CD4-positive, CD25-positive, alpha-beta regulatory T cell (primary cell): Measurements from ENCODE around the gene EME1. TPM values are rescaled to one million over a fixed set of nuclear protein-coding genes. Genes with fewer than 3 reads are reported as not detected.

ENCODE experiments used
- ATAC-seq, 2 donors: fragments of 150-1000 bp; cut with Tn5 transposase; one replicate each; pipeline ENCODE4 v1.10.0; 2021; ENCODE audit warnings: low read depth in 2 of 2, moderate number of reproducible peaks in 2 of 2, moderate library complexity in 1 of 2
- DNase-seq, 3 donors: peaks; one replicate each; pipeline versions ENCODE4 v3.0.0 to v3.0.0-alpha.2; 2012 to 2022; ENCODE audit warnings: mixed read lengths in 1 of 3
- H3K27ac ChIP-seq: one replicate; pipeline ENCODE4 v1.7.0; 2013; ENCODE audit warnings: mild to moderate bottlenecking, low read length; ENCODE audit not compliant: insufficient read depth, poor library complexity, severe bottlenecking
- H3K27me3 ChIP-seq: one replicate; pipeline ENCODE4 v1.7.0; 2013; ENCODE audit warnings: low read length; ENCODE audit not compliant: control insufficient read depth, insufficient read depth
- H3K36me3 ChIP-seq: one replicate; pipeline ENCODE4 v1.7.0; 2013; ENCODE audit warnings: mild to moderate bottlenecking, low read length, moderate library complexity; ENCODE audit not compliant: control insufficient read depth, insufficient read depth
- H3K4me1 ChIP-seq: 2 replicates; pipeline ENCODE4 v1.7.0; 2013; ENCODE audit warnings: mild to moderate bottlenecking, low read length; ENCODE audit not compliant: insufficient read depth, control insufficient read depth, poor library complexity, severe bottlenecking
- H3K4me3 ChIP-seq: one replicate; pipeline ENCODE4 v1.7.0; 2013; ENCODE audit warnings: low read depth, mild to moderate bottlenecking, low read length, moderate library complexity
- H3K9me3 ChIP-seq, 2 experiments: 1 replicate in 1 of 2; 2 replicates in 1 of 2; pipeline ENCODE4 v1.7.0; 2013; ENCODE audit warnings: low read length in 2 of 2, mild to moderate bottlenecking in 1 of 2, moderate library complexity in 1 of 2; ENCODE audit not compliant: control insufficient read depth in 2 of 2
- H3K27ac Mint-ChIP-seq, 3 donors: one replicate each; pipeline ENCODE4 v1.8.0; 2020 to 2022; ENCODE audit warnings: mild to moderate bottlenecking in 3 of 3, mixed read lengths in 3 of 3, moderate library complexity in 2 of 3
- H3K27me3 Mint-ChIP-seq: one replicate; pipeline ENCODE4 v1.8.0; 2022; ENCODE audit warnings: mild to moderate bottlenecking, mixed read lengths
- H3K36me3 Mint-ChIP-seq: one replicate; pipeline ENCODE4 v1.8.0; 2020; ENCODE audit warnings: mixed read lengths
- H3K4me1 Mint-ChIP-seq, 4 donors: one replicate each; pipeline ENCODE4 v1.8.0; 2020 to 2022; ENCODE audit warnings: mixed read lengths in 4 of 4, mild to moderate bottlenecking in 1 of 4
- H3K4me3 Mint-ChIP-seq, 4 donors: one replicate each; pipeline ENCODE4 v1.8.0; 2020 to 2022; ENCODE audit warnings: mild to moderate bottlenecking in 4 of 4, mixed read lengths in 4 of 4, moderate library complexity in 3 of 4
- H3K9me3 Mint-ChIP-seq, 7 donors: one replicate each; pipeline ENCODE4 v1.8.0; 2020 to 2022; ENCODE audit warnings: mixed read lengths in 7 of 7, mild to moderate bottlenecking in 3 of 7, moderate library complexity in 2 of 7
- polyA plus RNA-seq, 4 donors: library from polyadenylated mRNA; unstranded; fragments of 300-500 nt; fragmentation: Illumina TruSeq; gene quantifications; one replicate each; pipeline ENCODE4 v1.2.3, GENCODE V29; 2021
- total RNA-seq: library from RNA; stranded (reverse); gene quantifications from one replicate; pipeline ENCODE4 v1.2.3, GENCODE V29; 2022

Gene EME1
- total and polyA plus RNA-seq, 5 donors from 2014 or later = 0.49 to 1.5 (median 0.70) TPM; not detected in 1

DNA sequence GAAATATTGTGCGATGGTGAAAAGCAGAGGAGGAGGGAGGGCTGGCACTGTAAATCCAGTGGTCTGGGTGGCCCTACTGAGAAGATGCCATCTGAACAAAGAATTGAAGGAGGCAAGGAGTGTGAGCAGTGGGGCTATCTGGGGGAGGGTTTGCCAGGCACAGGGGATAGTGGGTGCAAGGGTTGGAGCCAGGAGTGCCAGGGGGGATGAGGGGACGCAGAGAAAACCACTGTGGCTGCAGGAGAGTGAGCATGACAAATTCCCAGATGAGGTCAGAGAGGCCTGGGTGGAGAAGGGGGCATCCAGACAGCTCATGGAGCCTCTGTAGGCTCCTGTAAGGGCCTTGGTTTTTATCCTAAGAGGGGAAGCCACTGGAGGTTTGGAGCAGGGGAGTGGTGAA, 22.3 kb upstream of the EME1 start:
- peaks cover 16% of the 10 kb centered on the region for H3K36me3 ChIP-seq
- H3K27ac ChIP-seq = no peak overlapping the region
- H3K4me3 ChIP-seq = no peak overlapping the region
- H3K36me3 Mint-ChIP-seq = peaks cover 10% of the 10 kb centered on the region
- no peaks in the 10 kb centered on the region for H3K9me3 ChIP-seq
- H3K9me3 Mint-ChIP-seq = peaks cover 0 to 2% (median 0%) of the 10 kb centered on the region in 7 donors
- no peaks in the 10 kb centered on the region for H3K27me3 Mint-ChIP-seq
- H3K27ac Mint-ChIP-seq = peak overlapping the region in 2 of 3 donors; percentile 30 to 59
- H3K4me1 Mint-ChIP-seq = peaks cover 5 to 47% (median 26%) of the 10 kb centered on the region in 4 donors
- DNase-seq (no peak), ATAC-seq (no peak)
- peak overlapping the region in 2 of 4 donors; percentile 48 to 86 for H3K4me3 Mint-ChIP-seq
- H3K4me1 ChIP-seq = peaks cover 15% of the 10 kb centered on the region
- H3K27me3 ChIP-seq = no peaks in the 10 kb centered on the region

GRCh38 chr17:50352072-50352692, 20.8 kb upstream of the EME1 start:
- Mint-ChIP-seq H3K9me3 (no peaks in the 10 kb centered on the region), H3K4me1 (peaks cover 5 to 39% (median 25%) of the 10 kb centered on the region in 4 donors), H3K27me3 (no peaks in the 10 kb centered on the region), H3K36me3 (peaks cover 10% of the 10 kb centered on the region), H3K27ac (peak overlapping the region in 1 of 3 donors; percentile 26), H3K4me3 (peak overlapping the region in 2 of 4 donors; percentile 38 to 48)
- DNase-seq = no peak
- Histone ChIP-seq H3K27me3 (no peaks in the 10 kb centered on the region), H3K27ac (no peak overlapping the region), H3K4me3 (no peak overlapping the region), H3K4me1 (peaks cover 6% of the 10 kb centered on the region), H3K36me3 (peaks cover 31% of the 10 kb centered on the region), H3K9me3 (no peaks in the 10 kb centered on the region)
- no peak for ATAC-seq

- Histone ChIP-seq H3K4me3 (no peak overlapping the region), H3K27me3 (no peaks in the 10 kb centered on the region), H3K4me1 (no peaks in the 10 kb centered on the region), H3K27ac (no peak overlapping the region), H3K9me3 (no peaks in the 10 kb centered on the region), H3K36me3 (peaks cover 33% of the 10 kb centered on the region)
- no peak for DNase-seq
- Mint-ChIP-seq H3K4me1 (peaks cover 5 to 31% (median 19%) of the 10 kb centered on the region in 4 donors), H3K36me3 (peaks cover 10% of the 10 kb centered on the region), H3K4me3 (peak overlapping the region in 1 of 4 donors; percentile 48), H3K27me3 (no peaks in the 10 kb centered on the region), H3K9me3 (no peaks in the 10 kb centered on the region), H3K27ac (no peak overlapping the region)
- ATAC-seq = no peak
Observed at GRCh38 chr17:50352693-50353599, 20.1 kb upstream of the EME1 start.

- DNase-seq = no peak
- ATAC-seq = no peak
- Mint-ChIP-seq H3K4me3 (no peak overlapping the region), H3K9me3 (no peaks in the 10 kb centered on the region), H3K36me3 (peaks cover 10% of the 10 kb centered on the region), H3K27me3 (no peaks in the 10 kb centered on the region), H3K4me1 (peaks cover 5 to 24% (median 12%) of the 10 kb centered on the region in 4 donors), H3K27ac (no peak overlapping the region)
- Histone ChIP-seq H3K36me3 (peaks cover 40% of the 10 kb centered on the region), H3K4me1 (no peaks in the 10 kb centered on the region), H3K27ac (no peak overlapping the region), H3K9me3 (no peaks in the 10 kb centered on the region), H3K4me3 (no peak overlapping the region), H3K27me3 (no peaks in the 10 kb centered on the region)
Observed at GRCh38 chr17:50353600-50354195, 19.3 kb upstream of the EME1 start.

- DNase-seq = no peak
- Histone ChIP-seq H3K4me3 (no peak overlapping the region), H3K27ac (no peak overlapping the region), H3K36me3 (peaks cover 45% of the 10 kb centered on the region), H3K9me3 (no peaks in the 10 kb centered on the region), H3K27me3 (no peaks in the 10 kb centered on the region), H3K4me1 (no peaks in the 10 kb centered on the region)
- Mint-ChIP-seq H3K27me3 (no peaks in the 10 kb centered on the region), H3K9me3 (no peaks in the 10 kb centered on the region), H3K4me3 (peak overlapping the region in 1 of 4 donors; percentile 73), H3K27ac (no peak overlapping the region), H3K36me3 (peaks cover 10% of the 10 kb centered on the region), H3K4me1 (peaks cover 5 to 20% (median 12%) of the 10 kb centered on the region in 4 donors)
- ATAC-seq = no peak
Observed at GRCh38 chr17:50354198-50354597, 18.8 kb upstream of the EME1 start.

- Mint-ChIP-seq H3K4me1 (peaks cover 5 to 16% (median 12%) of the 10 kb centered on the region in 4 donors), H3K27me3 (no peaks in the 10 kb centered on the region), H3K9me3 (no peaks in the 10 kb centered on the region), H3K4me3 (no peak overlapping the region), H3K36me3 (peaks cover 10% of the 10 kb centered on the region), H3K27ac (no peak overlapping the region)
- DNase-seq (no peak), ATAC-seq (no peak)
- H3K4me1 ChIP-seq = no peaks in the 10 kb centered on the region
- H3K4me3 ChIP-seq = no peak overlapping the region
- H3K9me3 ChIP-seq = no peaks in the 10 kb centered on the region
- no peaks in the 10 kb centered on the region for H3K27me3 ChIP-seq
- H3K27ac ChIP-seq = no peak overlapping the region
- H3K36me3 ChIP-seq = peaks cover 51% of the 10 kb centered on the region
Observed at GRCh38 chr17:50354776-50355175, 18.3 kb upstream of the EME1 start.

DNA sequence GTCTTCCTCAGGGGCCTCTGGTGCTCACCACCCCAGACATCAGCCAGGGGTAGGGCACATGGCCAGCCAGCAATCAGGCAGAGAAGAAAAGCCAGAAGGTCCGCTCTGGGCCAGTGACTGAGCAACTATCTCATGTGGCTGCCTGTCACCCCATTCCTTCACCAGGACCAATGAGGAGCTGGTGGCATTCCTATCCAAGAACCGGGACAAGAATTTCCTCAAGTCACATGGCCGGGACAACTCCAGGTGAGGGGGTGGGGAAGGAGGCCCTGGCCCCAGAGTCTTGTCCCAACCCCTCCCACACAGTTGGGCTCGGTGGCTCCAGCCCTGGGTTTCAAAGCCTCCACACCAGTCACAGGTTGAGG, 17.7 kb upstream of the EME1 start:
- Mint-ChIP-seq H3K27ac (no peak overlapping the region), H3K36me3 (peaks cover 10% of the 10 kb centered on the region)

More for the DNA sequence above, 17.7 kb upstream of the EME1 start:
- H3K4me1 Mint-ChIP-seq = peaks cover 5 to 15% (median 12%) of the 10 kb centered on the region in 4 donors
- no peak for ATAC-seq
- H3K27ac ChIP-seq = no peak overlapping the region
- no peaks in the 10 kb centered on the region for H3K9me3 Mint-ChIP-seq
- peaks cover 51% of the 10 kb centered on the region for H3K36me3 ChIP-seq
- H3K4me3 ChIP-seq = no peak overlapping the region
- H3K27me3 Mint-ChIP-seq = no peaks in the 10 kb centered on the region
- H3K4me3 Mint-ChIP-seq = no peak overlapping the region
- H3K4me1 ChIP-seq = no peaks in the 10 kb centered on the region
- no peak for DNase-seq
- H3K27me3 ChIP-seq = no peaks in the 10 kb centered on the region
- no peaks in the 10 kb centered on the region for H3K9me3 ChIP-seq
